Activated T-cell treated with anti-CD3 and anti-CD28 coated beads, Interleukin-2, amount 50 U/mL, for 24 hours (primary cell): Measurements from ENCODE around the gene KCNJ10.
A peak's percentile ranks its signal among the peaks of the same experiment; 100 is the strongest.

Experiments
- DNase-seq: peaks from one replicate; pipeline ENCODE4 v3.0.0-alpha.2; 2020
- H3K27ac Mint-ChIP-seq: 2 replicates; pipeline ENCODE4 v1.8.0; 2020; ENCODE audit warnings: mild to moderate bottlenecking, mixed read lengths
- H3K27me3 Mint-ChIP-seq: 2 replicates; pipeline ENCODE4 v1.8.0; 2020; ENCODE audit warnings: mixed read lengths
- H3K36me3 Mint-ChIP-seq: 2 replicates; pipeline ENCODE4 v1.8.0; 2020; ENCODE audit warnings: low read depth, mixed read lengths
- H3K4me1 Mint-ChIP-seq: 2 replicates; pipeline ENCODE4 v1.8.0; 2020; ENCODE audit warnings: low read depth, mixed read lengths
- H3K4me3 Mint-ChIP-seq: 2 replicates; pipeline ENCODE4 v1.8.0; 2020; ENCODE audit warnings: mild to moderate bottlenecking, moderate library complexity, mixed read lengths
- H3K9me3 Mint-ChIP-seq: 2 replicates; pipeline ENCODE4 v1.8.0; 2020; ENCODE audit warnings: mixed read lengths

KCNJ10 gene

GRCh38 chr1:160018347-160018746 lies 51.6 kb downstream of the KCNJ10 start:
- no peak overlapping the region for H3K4me3 Mint-ChIP-seq
- DNase-seq = no peak
- H3K9me3 Mint-ChIP-seq = no peaks in the 10 kb centered on the region
- H3K4me1 Mint-ChIP-seq = peaks cover 6% of the 10 kb centered on the region
- no peaks in the 10 kb centered on the region for H3K27me3 Mint-ChIP-seq
- no peaks in the 10 kb centered on the region for H3K36me3 Mint-ChIP-seq
- H3K27ac Mint-ChIP-seq = no peak overlapping the region

GRCh38 chr1:160017592-160017991 lies 52.4 kb downstream of the KCNJ10 start:
- no peak for DNase-seq
- H3K4me3 Mint-ChIP-seq = no peak overlapping the region
- no peaks in the 10 kb centered on the region for H3K9me3 Mint-ChIP-seq
- H3K4me1 Mint-ChIP-seq = peaks cover 6% of the 10 kb centered on the region
- no peaks in the 10 kb centered on the region for H3K36me3 Mint-ChIP-seq
- no peaks in the 10 kb centered on the region for H3K27me3 Mint-ChIP-seq
- no peak overlapping the region for H3K27ac Mint-ChIP-seq

- DNase-seq = no peak
- no peaks in the 10 kb centered on the region for H3K36me3 Mint-ChIP-seq
- no peak overlapping the region for H3K4me3 Mint-ChIP-seq
- no peak overlapping the region for H3K27ac Mint-ChIP-seq
- no peaks in the 10 kb centered on the region for H3K4me1 Mint-ChIP-seq
- H3K9me3 Mint-ChIP-seq = no peaks in the 10 kb centered on the region
- H3K27me3 Mint-ChIP-seq = peaks cover 9% of the 10 kb centered on the region
These were observed 58.2 kb downstream of the KCNJ10 start for GRCh38 chr1:160011781-160012180.

- no peak for DNase-seq
- H3K4me1 Mint-ChIP-seq = no peaks in the 10 kb centered on the region
- H3K4me3 Mint-ChIP-seq = no peak overlapping the region
- H3K9me3 Mint-ChIP-seq = no peaks in the 10 kb centered on the region
- no peaks in the 10 kb centered on the region for H3K36me3 Mint-ChIP-seq
- H3K27ac Mint-ChIP-seq = no peak overlapping the region
- H3K27me3 Mint-ChIP-seq = peaks cover 9% of the 10 kb centered on the region
These were observed 60.2 kb downstream of the KCNJ10 start for GRCh38 chr1:160009801-160010200.

- peaks cover 9% of the 10 kb centered on the region for H3K27me3 Mint-ChIP-seq
- H3K4me3 Mint-ChIP-seq = no peak overlapping the region
- no peak overlapping the region for H3K27ac Mint-ChIP-seq
- no peaks in the 10 kb centered on the region for H3K9me3 Mint-ChIP-seq
- H3K36me3 Mint-ChIP-seq = no peaks in the 10 kb centered on the region
- H3K4me1 Mint-ChIP-seq = no peaks in the 10 kb centered on the region
- no peak for DNase-seq
These were observed 60.9 kb downstream of the KCNJ10 start for GRCh38 chr1:160009081-160009480.

- no peak for DNase-seq
- no peaks in the 10 kb centered on the region for H3K9me3 Mint-ChIP-seq
These were observed 62.3 kb downstream of the KCNJ10 start for GRCh38 chr1:160007577-160008200.

GRCh38 chr1:160006312-160006940 lies 63.5 kb downstream of the KCNJ10 start:
- DNase-seq = peak; percentile 76
- no peaks in the 10 kb centered on the region for H3K36me3 Mint-ChIP-seq
- H3K9me3 Mint-ChIP-seq = no peaks in the 10 kb centered on the region
- no peaks in the 10 kb centered on the region for H3K4me1 Mint-ChIP-seq
- no peak overlapping the region for H3K4me3 Mint-ChIP-seq
- H3K27me3 Mint-ChIP-seq = peaks cover 6% of the 10 kb centered on the region
- no peak overlapping the region for H3K27ac Mint-ChIP-seq

More at GRCh38 chr1:160007577-160008200, 62.3 kb downstream of the KCNJ10 start:
- Mint-ChIP-seq H3K4me3 (no peak overlapping the region), H3K27ac (no peak overlapping the region), H3K4me1 (no peaks in the 10 kb centered on the region), H3K36me3 (no peaks in the 10 kb centered on the region), H3K27me3 (peaks cover 9% of the 10 kb centered on the region)

GRCh38 chr1:160005070-160005469 lies 64.9 kb downstream of the KCNJ10 start:
- Mint-ChIP-seq H3K4me3 (no peak overlapping the region), H3K27ac (no peak overlapping the region), H3K4me1 (no peaks in the 10 kb centered on the region), H3K27me3 (peaks cover 6% of the 10 kb centered on the region), H3K36me3 (no peaks in the 10 kb centered on the region), H3K9me3 (no peaks in the 10 kb centered on the region)
- DNase-seq = no peak

GRCh38 chr1:160004425-160004824 lies 65.5 kb downstream of the KCNJ10 start:
- Mint-ChIP-seq H3K4me1 (no peaks in the 10 kb centered on the region), H3K27ac (no peak overlapping the region), H3K36me3 (no peaks in the 10 kb centered on the region), H3K4me3 (no peak overlapping the region), H3K27me3 (peaks cover 4% of the 10 kb centered on the region), H3K9me3 (no peaks in the 10 kb centered on the region)
- DNase-seq = no peak

- Mint-ChIP-seq H3K4me1 (no peaks in the 10 kb centered on the region), H3K9me3 (no peaks in the 10 kb centered on the region), H3K27me3 (peaks cover 3% of the 10 kb centered on the region), H3K4me3 (no peak overlapping the region), H3K36me3 (no peaks in the 10 kb centered on the region), H3K27ac (no peak overlapping the region)
- DNase-seq = no peak
These were observed 66.0 kb downstream of the KCNJ10 start for GRCh38 chr1:160004001-160004400.

- no peaks in the 10 kb centered on the region for H3K4me1 Mint-ChIP-seq
- H3K36me3 Mint-ChIP-seq = no peaks in the 10 kb centered on the region
- DNase-seq = no peak
- peaks cover 7% of the 10 kb centered on the region for H3K27me3 Mint-ChIP-seq
- no peaks in the 10 kb centered on the region for H3K9me3 Mint-ChIP-seq
- H3K27ac Mint-ChIP-seq = no peak overlapping the region
- H3K4me3 Mint-ChIP-seq = no peak overlapping the region
These were observed 68.5 kb downstream of the KCNJ10 start for GRCh38 chr1:160001440-160001839.

- no peak overlapping the region for H3K4me3 Mint-ChIP-seq
- no peak for DNase-seq
- no peaks in the 10 kb centered on the region for H3K36me3 Mint-ChIP-seq
- H3K27me3 Mint-ChIP-seq = peaks cover 7% of the 10 kb centered on the region
- H3K4me1 Mint-ChIP-seq = no peaks in the 10 kb centered on the region
- no peaks in the 10 kb centered on the region for H3K9me3 Mint-ChIP-seq
- no peak overlapping the region for H3K27ac Mint-ChIP-seq
These were observed 70.8 kb downstream of the KCNJ10 start for GRCh38 chr1:159999204-159999603.

- no peaks in the 10 kb centered on the region for H3K9me3 Mint-ChIP-seq
- H3K4me3 Mint-ChIP-seq = no peak overlapping the region
- no peaks in the 10 kb centered on the region for H3K36me3 Mint-ChIP-seq
- DNase-seq = no peak
- H3K4me1 Mint-ChIP-seq = peaks cover 3% of the 10 kb centered on the region
- H3K27me3 Mint-ChIP-seq = peaks cover 7% of the 10 kb centered on the region
- no peak overlapping the region for H3K27ac Mint-ChIP-seq
These were observed 73.3 kb downstream of the KCNJ10 start for GRCh38 chr1:159996653-159997052.

GRCh38 chr1:159994896-159995295 lies 75.1 kb downstream of the KCNJ10 start:
- Mint-ChIP-seq H3K36me3 (no peaks in the 10 kb centered on the region), H3K27me3 (peaks cover 8% of the 10 kb centered on the region), H3K9me3 (no peaks in the 10 kb centered on the region), H3K4me3 (no peak overlapping the region), H3K27ac (no peak overlapping the region), H3K4me1 (peaks cover 9% of the 10 kb centered on the region)
- no peak for DNase-seq

GRCh38 chr1:159993911-159994310 lies 76.0 kb downstream of the KCNJ10 start:
- peaks cover 9% of the 10 kb centered on the region for H3K4me1 Mint-ChIP-seq
- H3K27ac Mint-ChIP-seq = no peak overlapping the region

More at GRCh38 chr1:159993911-159994310, 76.0 kb downstream of the KCNJ10 start:
- Mint-ChIP-seq H3K27me3 (peaks cover 5% of the 10 kb centered on the region), H3K9me3 (no peaks in the 10 kb centered on the region), H3K4me3 (no peak overlapping the region), H3K36me3 (no peaks in the 10 kb centered on the region)
- DNase-seq = no peak
